H1 (cell line): ENCODE measurements around the gene PKP1. TPM values are rescaled to one million over a fixed set of nuclear protein-coding genes. Genes with fewer than 3 reads are reported as not detected.
A peak's percentile ranks its signal among the peaks of the same experiment; 100 is the strongest.

Source experiments
- CTCF ChIA-PET: fragments of 300-600 bp; sonication (Branson Sonifier 250); formaldehyde crosslinking; loops from one replicate; lab custom pipeline; 2021; ENCODE audit not compliant: partially characterized antibody; lab: Charles Lee
- POLR2A ChIA-PET: fragments of 300-600 bp; sonication (Branson Sonifier 250); formaldehyde crosslinking; loops from one replicate; lab custom pipeline; 2021; ENCODE audit warnings: inconsistent platforms; ENCODE audit not compliant: partially characterized antibody; lab: Charles Lee
- DNase-seq, 2 experiments: peaks; one replicate each; pipeline versions ENCODE4 v3.0.0 to v3.0.0-alpha.2; 2010 to 2022; ENCODE audit warnings: low spot score in 2 of 2, low read depth in 1 of 2, mixed read lengths in 1 of 2
- FAIRE-seq: peaks from 2 replicates; lab custom pipeline; 2011; peaks lifted over from hg19 to GRCh38; lab: Jason Lieb, UNC
- H2AFZ ChIP-seq: 2 replicates; pipeline ENCODE4 v1.8.1; 2012; ENCODE audit warnings: low read length, inconsistent platforms
- H2AK5ac ChIP-seq: 2 replicates; pipeline ENCODE4 v1.6.1; 2013; ENCODE audit warnings: low read depth, low read length
- H2BK120ac ChIP-seq: replicated peaks from 2 replicates; pipeline ENCODE3; 2013; ENCODE audit warnings: low read depth, low read length, inconsistent platforms
- H2BK12ac ChIP-seq: 2 replicates; pipeline ENCODE4 v1.6.1; 2013; ENCODE audit warnings: low read depth, low read length
- H2BK15ac ChIP-seq: 2 replicates; pipeline ENCODE4 v1.6.1; 2013; ENCODE audit warnings: low read length
- H2BK20ac ChIP-seq: 2 replicates; pipeline ENCODE4 v1.6.1; 2013; ENCODE audit warnings: low read length
- H2BK5ac ChIP-seq: 2 replicates; pipeline ENCODE4 v1.6.1; 2013; ENCODE audit warnings: low read depth, low read length
- H3K14ac ChIP-seq: 2 replicates; pipeline ENCODE4 v1.6.1; 2013; ENCODE audit warnings: inconsistent platforms; ENCODE audit not compliant: insufficient read length
- H3K18ac ChIP-seq: 2 replicates; pipeline ENCODE4 v1.6.1; 2013; ENCODE audit warnings: low read length; ENCODE audit errors: extremely low read depth
- H3K23ac ChIP-seq: 2 replicates; pipeline ENCODE4 v1.6.1; 2013; ENCODE audit warnings: inconsistent platforms; ENCODE audit not compliant: insufficient read length
- H3K23me2 ChIP-seq: 2 replicates; pipeline ENCODE4 v1.6.1; 2013; ENCODE audit warnings: low read depth, low read length
- H3K27ac ChIP-seq: 2 replicates; pipeline ENCODE4 v1.6.1; 2011; ENCODE audit warnings: low read depth, low read length, inconsistent platforms
- H3K27me3 ChIP-seq, 4 experiments: replicated peaks in 1 of 4; 1 replicate in 1 of 4; 2 replicates in 3 of 4; pipeline versions ENCODE4 v1.6.1 to v1.8.1; 2011 to 2013; ENCODE audit warnings: low read length in 3 of 4, mild to moderate bottlenecking in 3 of 4, inconsistent platforms in 2 of 4, mixed read lengths in 2 of 4, moderate library complexity in 1 of 4; ENCODE audit not compliant: control insufficient read depth in 3 of 4, insufficient read depth in 3 of 4; ENCODE audit errors: extremely low read depth in 1 of 4
- H3K36me3 ChIP-seq, 4 experiments: 2 replicates each; pipeline versions ENCODE4 v1.6.1 to v1.8.1; 2011 to 2013; ENCODE audit warnings: mild to moderate bottlenecking in 4 of 4, low read length in 3 of 4, moderate library complexity in 2 of 4, control low read depth in 1 of 4, inconsistent platforms in 1 of 4; ENCODE audit not compliant: insufficient read depth in 4 of 4, control insufficient read depth in 2 of 4
- H3K4ac ChIP-seq: replicated peaks from 2 replicates; pipeline ENCODE3; 2013; ENCODE audit warnings: low read length, low read depth, mixed read lengths, inconsistent platforms; ENCODE audit not compliant: insufficient read length
- H3K4me1 ChIP-seq, 4 experiments: replicated peaks in 1 of 4; 1 replicate in 1 of 4; 2 replicates in 3 of 4; pipeline versions ENCODE4 v1.6.1 to v1.8.1; 2011 to 2013; ENCODE audit warnings: low read length in 3 of 4, inconsistent platforms in 2 of 4, mixed read lengths in 1 of 4; ENCODE audit not compliant: insufficient read depth in 4 of 4, control insufficient read depth in 3 of 4
- H3K4me2 ChIP-seq, 2 experiments: 2 replicates each; pipeline versions ENCODE4 v1.6.1 to v1.8.1; 2011 to 2013; ENCODE audit warnings: low read depth in 2 of 2, low read length in 2 of 2, control low read depth in 1 of 2, inconsistent platforms in 1 of 2, mild to moderate bottlenecking in 1 of 2; ENCODE audit not compliant: insufficient read depth in 1 of 2
- H3K4me3 ChIP-seq, 4 experiments: fragments of 200-600, 300-600 bp in 1 of 4; sonication (generic), shearing (Covaris generic), sonication (Bioruptor Twin) in 1 of 4; 2 replicates each; pipeline versions ENCODE4 v1.5.1 to v1.8.1; 2011 to 2016; ENCODE audit warnings: low read length in 4 of 4, low read depth in 3 of 4, control low read depth in 2 of 4, inconsistent platforms in 2 of 4, mild to moderate bottlenecking in 2 of 4, mixed read lengths in 1 of 4, moderate library complexity in 1 of 4; ENCODE audit not compliant: insufficient read depth in 2 of 4; ENCODE audit errors: extremely low read depth in 1 of 4
- H3K56ac ChIP-seq: replicated peaks from 2 replicates; pipeline ENCODE3; 2013; ENCODE audit warnings: low read depth, mild to moderate bottlenecking, mixed read lengths, low read length, inconsistent platforms; ENCODE audit not compliant: insufficient read length
- H3K79me1 ChIP-seq: 2 replicates; pipeline ENCODE4 v1.6.1; 2013; ENCODE audit warnings: low read depth, low read length, control low read depth
- H3K79me2 ChIP-seq, 2 experiments: 2 replicates each; pipeline versions ENCODE4 v1.6.1 to v1.8.1; 2012 to 2013; ENCODE audit warnings: low read length in 2 of 2, mild to moderate bottlenecking in 2 of 2, inconsistent platforms in 1 of 2; ENCODE audit not compliant: insufficient read depth in 2 of 2, control insufficient read depth in 1 of 2
- H3K9ac ChIP-seq, 4 experiments: replicated peaks in 1 of 4; 1 replicate in 1 of 4; 2 replicates in 3 of 4; pipeline versions ENCODE4 v1.6.1 to v1.8.1; 2011 to 2013; ENCODE audit warnings: low read depth in 3 of 4, low read length in 3 of 4, control low read depth in 2 of 4, mild to moderate bottlenecking in 2 of 4, moderate library complexity in 2 of 4, inconsistent platforms in 1 of 4; ENCODE audit errors: extremely low read depth in 1 of 4
- H3K9me3 ChIP-seq, 2 experiments: 2 replicates each; pipeline versions ENCODE4 v1.6.1 to v1.8.1; 2012 to 2013; ENCODE audit warnings: mild to moderate bottlenecking in 2 of 2, moderate library complexity in 2 of 2, control low read depth in 1 of 2, inconsistent platforms in 1 of 2, low read depth in 1 of 2, low read length in 1 of 2, mixed read lengths in 1 of 2; ENCODE audit not compliant: insufficient read depth in 2 of 2
- H4K20me1 ChIP-seq, 2 experiments: replicated peaks in 1 of 2; 2 replicates each; pipeline versions ENCODE3 to v1.8.1; 2011 to 2013; ENCODE audit warnings: inconsistent platforms in 2 of 2, low read length in 2 of 2, mild to moderate bottlenecking in 1 of 2; ENCODE audit not compliant: insufficient read depth in 2 of 2, control insufficient read depth in 1 of 2
- H4K5ac ChIP-seq: 2 replicates; pipeline ENCODE4 v1.6.1; 2013; ENCODE audit warnings: low read length, low read depth, mixed read lengths, inconsistent platforms; ENCODE audit not compliant: insufficient read length
- H4K8ac ChIP-seq: 2 replicates; pipeline ENCODE4 v1.8.0; 2013; ENCODE audit warnings: mild to moderate bottlenecking, moderate library complexity, low read length, inconsistent platforms; ENCODE audit not compliant: insufficient read depth; ENCODE audit errors: extremely low read depth
- H4K91ac ChIP-seq: replicated peaks from 2 replicates; pipeline ENCODE3; 2013; ENCODE audit warnings: low read length, mixed read lengths, inconsistent platforms; ENCODE audit not compliant: insufficient read length
- CBX8 ChIP-seq: fragments of 300-800, 300-1000 bp; sonication (generic); IDR thresholded peaks from 2 replicates; pipeline ENCODE4 v1.7.1; 2016; ENCODE audit warnings: low read depth, low read length, borderline replicate concordance
- CREB1 ChIP-seq: IDR thresholded peaks from 2 replicates; pipeline ENCODE4 v1.6.1; 2012; ENCODE audit warnings: inconsistent platforms
- EGR1 ChIP-seq: IDR thresholded peaks from 2 replicates; pipeline ENCODE4 v1.6.1; 2011; ENCODE audit warnings: low read depth, low read length, borderline replicate concordance
- FOSL1 ChIP-seq: IDR thresholded peaks from 2 replicates; pipeline ENCODE4 v1.6.1; 2011; ENCODE audit warnings: mild to moderate bottlenecking, low read depth, low read length, moderate library complexity; ENCODE audit not compliant: insufficient read depth
- HDAC6 ChIP-seq: IDR thresholded peaks from one replicate; pipeline ENCODE4 v1.7.1; 2012; ENCODE audit warnings: low read depth, mild to moderate bottlenecking, inconsistent platforms, low read length, moderate library complexity
- JUND ChIP-seq: IDR thresholded peaks from 2 replicates; pipeline ENCODE4 v1.6.1; 2011; ENCODE audit warnings: mild to moderate bottlenecking, improper control_type of control experiment, low read length
- MAFK ChIP-seq: IDR thresholded peaks from 2 replicates; pipeline ENCODE4 v1.6.1; 2012; ENCODE audit warnings: low read depth, mild to moderate bottlenecking, improper control_type of control experiment, low read length
- PHF8 ChIP-seq: fragments of 200-600 bp; sonication (generic); conservative IDR thresholded peaks from 2 replicates; pipeline ENCODE4 v1.7.1; 2012; ENCODE audit warnings: low read depth, mild to moderate bottlenecking, inconsistent platforms, low read length, moderate library complexity
- RBBP5 ChIP-seq: IDR thresholded peaks from 2 replicates; pipeline ENCODE4 v1.7.1; 2012; ENCODE audit warnings: low read depth, mild to moderate bottlenecking, inconsistent platforms, low read length, moderate library complexity, borderline replicate concordance
- RXRA ChIP-seq: IDR thresholded peaks from 2 replicates; pipeline ENCODE4 v1.6.1; 2011; ENCODE audit warnings: low read depth, mild to moderate bottlenecking, low read length, moderate library complexity; ENCODE audit not compliant: insufficient read depth
- SIX5 ChIP-seq: IDR thresholded peaks from 2 replicates; pipeline ENCODE4 v1.6.1; 2011; ENCODE audit warnings: mild to moderate bottlenecking, low read depth, low read length
- TCF12 ChIP-seq: IDR thresholded peaks from 2 replicates; pipeline ENCODE4 v1.6.1; 2011; ENCODE audit warnings: low read depth, mild to moderate bottlenecking, low read length
- YY1 ChIP-seq: IDR thresholded peaks from 2 replicates; pipeline ENCODE4 v1.6.1; 2011; ENCODE audit warnings: low read depth, mild to moderate bottlenecking, low read length
- WGBS, 2 experiments: shearing (Covaris generic) in 1 of 2; methylation state at CpG; one replicate each; pipeline versions ENCODE4 v1.1.6 to v1.1.7; 2013 to 2015; ENCODE audit warnings: low lambda C conversion rate in 2 of 2, mixed read lengths in 2 of 2, inconsistent platforms in 1 of 2, low coverage in 1 of 2, missing lambda C conversion rate in 1 of 2; ENCODE audit not compliant: insufficient replicate concordance in 2 of 2, insufficient coverage in 1 of 2, insufficient read length in 1 of 2; ENCODE audit errors: extremely low coverage in 1 of 2, missing lambda C conversion rate in 1 of 2; 5-methylcytosine and 5-hydroxymethylcytosine counted together
- polyA plus RNA-seq, 7 experiments: library from polyadenylated mRNA; depleted of rRNA in 3 of 7; stranded (reverse) in 5 of 7; unstranded in 2 of 7; fragments of >200 nt in 5 of 7; fragments of 200-250 nt in 2 of 7; gene quantifications; 1 replicate in 5 of 7; 2 replicates in 1 of 7; 4 replicates in 1 of 7; pipeline versions ENCODE4 v1.2.1 to v1.2.3, GENCODE V29; 2011 to 2013; ENCODE audit warnings: missing spikeins in 2 of 7, mixed read lengths in 2 of 7
- total RNA-seq: library from RNA; stranded (reverse); fragmentation: NEBNext Ultra II Directional; extraction: Animal tissue kit (Norgen Biotek cat#: 25700); gene quantifications from 2 replicates; pipeline ENCODE4 v1.2.1, GENCODE V29; 2021

PKP1 gene
- total and polyA plus RNA-seq, 2 of the 8 experiments (the other 6 are each of a cell fraction or from before 2014, with no cell fraction given), result 0.21 to 0.95 TPM

DNA sequence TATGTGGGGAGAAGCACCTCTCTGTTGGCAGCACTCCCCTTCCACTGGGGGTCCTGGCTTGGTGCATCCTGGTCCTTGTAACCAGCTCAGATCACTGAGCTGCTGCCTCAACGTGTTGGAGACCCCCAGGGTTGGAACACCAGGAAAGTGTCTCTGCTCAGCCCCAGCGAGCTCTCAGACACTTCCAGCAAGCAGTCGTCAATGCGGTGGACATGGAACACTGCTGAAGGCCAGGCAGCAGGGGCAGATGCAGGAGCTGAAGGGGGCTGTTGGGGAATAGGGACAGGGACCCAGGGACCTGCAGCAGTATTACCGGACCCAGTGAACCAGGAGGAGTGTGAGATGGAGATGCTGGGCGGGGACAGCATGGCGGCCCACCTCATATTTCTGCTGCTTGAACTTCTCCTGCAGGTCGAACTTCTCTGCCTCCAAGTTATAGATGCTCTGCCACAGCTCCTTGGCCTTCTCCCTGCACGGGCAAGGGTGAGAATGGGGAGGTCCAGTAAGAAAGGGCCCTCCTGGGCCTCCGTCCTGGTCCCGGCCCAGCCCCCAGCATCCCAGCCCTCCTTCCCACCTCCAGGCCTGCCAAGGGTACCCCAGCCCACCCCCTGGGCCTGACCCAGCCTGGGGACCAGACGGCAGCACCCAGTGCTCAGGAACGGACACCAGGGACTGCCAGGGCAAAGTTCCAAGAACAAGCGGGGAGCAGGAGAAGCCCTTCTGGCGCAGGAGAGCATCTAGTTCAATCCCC is 77.8 kb downstream of the PKP1 start:
- H3K23ac ChIP-seq, result no peak overlapping the region
- ChIA-PET POLR2A (interaction anchor here (0.8 to 7.7 kb wide), 5 partner anchors 13 to 106 kb away, joined by 3 to 49 read pairs (median 11); no protein-coding TSS in a partner anchor), CTCF (interaction anchor here (0.6 to 14.7 kb wide), 48 partner anchors 7 to 296 kb away, joined by 3 to 275 read pairs (median 5); partner anchors contain the start of genes IGFN1, PKP1, TNNI1 and TNNT2)
- H3K4ac ChIP-seq, result no peak overlapping the region
- WGBS, 2 experiments, result 90% methylated on average over 15 of the region's 15 CpGs; no CpG with 5 or more reads in 1 of the 2 experiments
- H3K4me1 ChIP-seq, result peaks cover 0 to 5% (median under 1%) of the 10 kb centered on the region in 4 experiments; a peak in 5 of 7 replicates
- H3K27ac ChIP-seq, result no peak overlapping the region
- H2BK20ac ChIP-seq, result no peak overlapping the region; the same call in 1 of the 2 replicates
- FAIRE-seq, result no peak
- H4K20me1 ChIP-seq, result no peaks in the 10 kb centered on the region
- H2AK5ac ChIP-seq, result no peak overlapping the region
- H3K18ac ChIP-seq, result no peak overlapping the region
- H3K4me2 ChIP-seq, result no peak overlapping the region
- H3K9ac ChIP-seq, result no peak overlapping the region
- H3K14ac ChIP-seq, result no peak overlapping the region
- H2BK5ac ChIP-seq, result no peak overlapping the region
- peak overlapping the region; percentile 95; the same call in 1 of the 2 replicates for H2BK15ac ChIP-seq
- H2AFZ ChIP-seq, result no peak overlapping the region
- no peaks in the 10 kb centered on the region for H3K79me2 ChIP-seq
- no peak for DNase-seq
- no peak overlapping the region for H4K91ac ChIP-seq
- H2BK120ac ChIP-seq, result no peak overlapping the region
- peak overlapping the region; percentile 20; the same call in 1 of the 2 replicates for H4K8ac ChIP-seq
- H2BK12ac ChIP-seq, result no peak overlapping the region
- H3K9me3 ChIP-seq, result no peaks in the 10 kb centered on the region
- no peak overlapping the region for H3K56ac ChIP-seq
- no peaks in the 10 kb centered on the region for H3K79me1 ChIP-seq
- H3K4me3 ChIP-seq, result no peak overlapping the region
- no peak overlapping the region for H4K5ac ChIP-seq
- no peaks in the 10 kb centered on the region for H3K36me3 ChIP-seq
- no peaks in the 10 kb centered on the region for H3K23me2 ChIP-seq
- H3K27me3 ChIP-seq, result no peaks in the 10 kb centered on the region
- TF ChIP-seq FOSL1 (no peak), RBBP5 (no peak), HDAC6 (no peak), SIX5 (no peak), EGR1 (no peak), MAFK (no peak), JUND (no peak), RXRA (no peak), TCF12 (no peak), PHF8 (no peak), CREB1 (no peak), CBX8 (no peak), YY1 (no peak)
